PFSK-1 (cell line): ENCODE data around the gene RER1.

Source experiments
- FOXP2 ChIP-seq: optimal IDR thresholded peaks from 2 replicates; pipeline ENCODE3; 2011; ENCODE audit warnings: borderline replicate concordance, control low read depth, inconsistent platforms; ENCODE audit not compliant: insufficient read depth; ENCODE audit errors: extremely low read length, extremely low read depth
- POLR2AphosphoS5 ChIP-seq: IDR thresholded peaks from 2 replicates; pipeline ENCODE4 v1.6.1; 2012; ENCODE audit warnings: low read depth, mild to moderate bottlenecking, control low read depth, low read length, moderate library complexity
- SIN3A ChIP-seq: IDR thresholded peaks from 2 replicates; pipeline ENCODE4 v1.6.1; 2012; ENCODE audit warnings: mild to moderate bottlenecking, low read length, moderate library complexity, borderline replicate concordance; ENCODE audit not compliant: insufficient read depth
- TAF1 ChIP-seq: IDR thresholded peaks from 2 replicates; pipeline ENCODE4 v1.6.1; 2012; ENCODE audit warnings: low read length, control low read depth, borderline replicate concordance; ENCODE audit not compliant: insufficient read depth
- TF ChIP-seq, protein P1 (sequence below), 2 experiments: IDR thresholded peaks; 2 replicates each; pipeline versions ENCODE4 v1.6.1 to v1.8.0; 2011 to 2012; ENCODE audit warnings: low read depth in 2 of 2, low read length in 2 of 2, control low read depth in 1 of 2, inconsistent platforms in 1 of 2, mild to moderate bottlenecking in 1 of 2, moderate library complexity in 1 of 2; ENCODE audit not compliant: insufficient read depth in 1 of 2

The RER1 gene

DNA sequence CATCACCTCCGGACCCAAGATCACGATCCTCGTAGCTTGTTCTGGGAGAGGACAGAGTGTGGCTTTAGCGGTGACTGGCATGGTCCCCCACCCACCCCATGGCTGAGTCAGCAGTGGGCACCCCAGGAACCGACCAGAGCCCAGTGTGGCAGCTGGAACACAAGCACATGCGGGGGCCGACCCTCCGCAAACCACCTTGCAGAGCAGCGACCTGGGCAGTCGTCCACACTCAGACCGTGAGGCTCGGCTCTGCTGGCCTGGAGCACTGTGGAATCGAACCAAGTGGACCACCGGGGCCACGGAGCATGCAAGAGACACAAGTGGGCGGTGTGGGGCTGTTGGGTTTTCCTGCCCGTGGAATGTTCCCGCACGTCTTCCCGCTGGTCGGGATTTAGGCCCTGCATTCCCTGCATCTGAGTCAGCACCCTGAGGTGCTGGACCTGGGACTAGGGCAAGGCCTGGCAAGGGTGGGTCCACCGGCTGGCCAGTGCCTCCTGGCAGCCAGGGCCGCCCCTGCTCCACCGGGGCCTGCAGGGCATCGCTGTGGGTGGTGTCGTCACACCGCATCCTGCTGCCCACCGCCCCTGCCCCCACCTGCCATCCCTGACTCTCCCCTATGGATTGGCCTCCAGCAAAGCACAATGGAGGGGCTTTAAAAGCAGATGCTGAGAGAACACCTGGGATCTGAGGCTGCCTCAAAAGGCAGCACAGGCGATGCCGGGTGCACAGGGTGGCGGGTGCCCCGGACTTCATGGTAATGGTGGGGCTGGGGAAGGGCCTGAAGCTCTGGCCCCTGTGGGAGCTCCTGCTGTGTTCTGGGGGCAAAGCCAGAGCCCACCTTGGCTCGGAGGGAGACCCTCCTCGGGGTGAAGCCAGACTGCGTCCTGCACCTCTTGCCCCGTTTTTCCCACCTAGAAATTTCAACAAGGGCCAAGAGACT is 18.8 kb upstream of the RER1 start:
- no peak for TF ChIP-seq POLR2AphosphoS5
- no peak for TF ChIP-seq SIN3A
- no peak for TF ChIP-seq TAF1
- TF ChIP-seq FOXP2 = no peak
- TF ChIP-seq, protein P1, sequence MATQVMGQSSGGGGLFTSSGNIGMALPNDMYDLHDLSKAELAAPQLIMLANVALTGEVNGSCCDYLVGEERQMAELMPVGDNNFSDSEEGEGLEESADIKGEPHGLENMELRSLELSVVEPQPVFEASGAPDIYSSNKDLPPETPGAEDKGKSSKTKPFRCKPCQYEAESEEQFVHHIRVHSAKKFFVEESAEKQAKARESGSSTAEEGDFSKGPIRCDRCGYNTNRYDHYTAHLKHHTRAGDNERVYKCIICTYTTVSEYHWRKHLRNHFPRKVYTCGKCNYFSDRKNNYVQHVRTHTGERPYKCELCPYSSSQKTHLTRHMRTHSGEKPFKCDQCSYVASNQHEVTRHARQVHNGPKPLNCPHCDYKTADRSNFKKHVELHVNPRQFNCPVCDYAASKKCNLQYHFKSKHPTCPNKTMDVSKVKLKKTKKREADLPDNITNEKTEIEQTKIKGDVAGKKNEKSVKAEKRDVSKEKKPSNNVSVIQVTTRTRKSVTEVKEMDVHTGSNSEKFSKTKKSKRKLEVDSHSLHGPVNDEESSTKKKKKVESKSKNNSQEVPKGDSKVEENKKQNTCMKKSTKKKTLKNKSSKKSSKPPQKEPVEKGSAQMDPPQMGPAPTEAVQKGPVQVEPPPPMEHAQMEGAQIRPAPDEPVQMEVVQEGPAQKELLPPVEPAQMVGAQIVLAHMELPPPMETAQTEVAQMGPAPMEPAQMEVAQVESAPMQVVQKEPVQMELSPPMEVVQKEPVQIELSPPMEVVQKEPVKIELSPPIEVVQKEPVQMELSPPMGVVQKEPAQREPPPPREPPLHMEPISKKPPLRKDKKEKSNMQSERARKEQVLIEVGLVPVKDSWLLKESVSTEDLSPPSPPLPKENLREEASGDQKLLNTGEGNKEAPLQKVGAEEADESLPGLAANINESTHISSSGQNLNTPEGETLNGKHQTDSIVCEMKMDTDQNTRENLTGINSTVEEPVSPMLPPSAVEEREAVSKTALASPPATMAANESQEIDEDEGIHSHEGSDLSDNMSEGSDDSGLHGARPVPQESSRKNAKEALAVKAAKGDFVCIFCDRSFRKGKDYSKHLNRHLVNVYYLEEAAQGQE (IDR thresholded peaks at IDR 0.05; ENCODE audit: insufficient read depth in 1 of 2, low read depth in 2 of 2, low read length in 2 of 2) = no peak

DNA sequence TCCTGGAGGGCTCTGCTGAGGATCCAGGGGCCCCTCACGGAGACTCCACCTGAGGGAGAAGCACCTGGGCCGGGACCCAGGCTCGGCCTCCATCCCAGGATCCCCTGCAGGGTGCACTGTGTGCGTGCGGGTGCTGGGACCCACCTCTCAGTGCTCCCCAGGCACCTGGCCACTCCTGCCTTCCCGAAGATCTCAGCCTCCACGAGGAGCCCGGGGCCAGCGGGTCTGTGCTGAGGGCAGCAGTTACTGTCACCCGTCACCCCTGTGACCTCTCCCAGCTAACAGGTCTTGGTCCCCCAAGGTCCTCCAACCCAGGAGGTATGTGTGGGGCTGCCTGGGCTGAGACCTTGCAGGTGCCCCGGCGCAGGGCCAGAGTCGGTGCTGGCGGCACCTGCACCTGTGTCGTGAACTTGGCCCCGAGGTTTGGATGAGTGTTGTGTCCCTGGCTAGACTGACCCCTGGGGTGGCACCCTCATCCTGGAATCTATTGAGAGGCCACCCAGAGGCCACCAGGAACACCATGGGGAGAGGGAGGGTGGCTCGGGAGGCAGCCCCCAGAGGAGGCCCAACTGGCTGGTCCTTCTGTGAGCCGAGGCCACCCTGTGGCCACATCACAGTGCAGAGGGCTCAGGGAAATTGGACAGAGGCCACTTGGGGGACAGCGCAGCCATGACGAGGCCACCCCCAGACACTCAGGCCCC is 17.9 kb upstream of the RER1 start:
- TF ChIP-seq POLR2AphosphoS5 (no peak), TAF1 (no peak), SIN3A (no peak), FOXP2 (no peak)
- TF ChIP-seq, protein P1 (IDR thresholded peaks at IDR 0.05; ENCODE audit: insufficient read depth in 1 of 2, low read depth in 2 of 2, low read length in 2 of 2) = no peak

DNA sequence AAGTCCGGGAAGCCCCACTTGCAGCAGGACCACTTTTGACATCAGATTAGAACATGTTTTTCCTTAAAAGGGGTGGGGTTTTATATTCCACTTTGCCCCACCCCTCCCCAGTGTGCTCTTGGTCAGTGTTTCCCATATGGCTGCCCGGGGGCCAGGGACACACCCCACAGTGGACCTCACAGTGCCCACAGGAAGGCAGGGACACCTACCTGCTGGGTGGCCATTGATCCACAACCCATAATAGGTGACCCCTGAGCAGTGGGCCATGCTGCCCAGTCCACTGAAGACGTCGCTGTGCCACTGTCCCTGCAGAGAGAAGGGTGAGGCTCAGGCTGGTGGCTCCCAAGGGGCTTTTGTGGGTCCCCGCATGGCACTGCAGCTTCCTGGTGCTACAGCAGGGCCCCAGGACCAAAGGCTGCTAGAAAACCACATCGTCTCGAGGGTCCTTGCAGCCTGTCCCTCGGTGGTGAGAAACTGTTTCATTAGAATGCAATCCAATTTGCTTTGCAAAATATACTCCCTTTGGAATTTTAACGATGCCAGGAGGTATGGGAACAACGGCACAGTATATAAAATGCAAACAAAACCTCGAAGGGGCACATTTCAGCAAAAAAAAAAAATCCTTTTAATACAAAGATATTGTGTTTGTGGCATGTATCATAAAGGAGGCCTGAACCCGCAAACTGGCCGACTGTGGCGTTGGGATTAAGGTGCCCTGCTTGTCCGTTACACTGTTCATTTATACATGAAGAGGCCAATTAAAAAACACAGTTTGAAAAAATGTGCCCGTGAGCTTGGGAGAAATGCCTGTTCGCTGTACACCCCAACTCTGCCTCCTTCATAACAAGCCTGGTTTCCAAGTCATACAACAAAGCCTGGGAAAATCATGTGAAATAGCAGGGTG is 17.1 kb upstream of the RER1 start:
- TF ChIP-seq POLR2AphosphoS5 (no peak), TAF1 (no peak), SIN3A (no peak)

DNA sequence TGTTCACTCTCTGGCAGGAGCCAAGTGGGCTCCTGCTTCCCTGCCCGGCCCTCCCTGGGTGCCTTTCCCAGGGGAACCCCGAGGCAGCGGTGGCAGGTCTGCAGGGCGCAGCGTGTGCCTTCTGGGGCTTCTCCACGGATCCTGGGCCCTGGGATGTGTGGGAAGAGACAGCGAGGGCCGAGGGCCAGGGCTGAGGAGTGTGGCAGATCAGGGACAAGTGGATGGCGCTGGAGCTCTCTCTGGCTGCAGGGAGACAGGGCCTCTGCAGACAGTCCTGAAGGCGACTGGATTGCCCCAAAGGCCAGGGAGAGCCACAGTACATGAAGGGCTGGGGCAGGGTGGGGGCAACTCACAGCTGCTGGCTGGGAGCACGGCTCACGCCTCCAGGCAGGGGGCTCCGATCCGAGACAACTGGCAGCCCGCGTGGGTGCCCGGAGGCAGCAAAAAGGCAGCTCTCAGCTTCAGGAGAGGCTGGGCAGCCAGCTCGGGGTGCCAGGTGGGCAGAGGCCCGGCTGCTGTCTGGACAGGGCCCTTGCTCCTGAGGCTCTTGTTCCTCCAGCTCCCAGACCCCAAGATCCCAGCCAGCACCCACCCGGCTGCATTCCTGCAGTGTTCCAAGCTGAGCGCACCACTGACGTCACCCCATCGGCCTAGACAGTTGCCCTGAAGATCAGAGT is 16.3 kb upstream of the RER1 start:
- TF ChIP-seq, protein P1 (IDR thresholded peaks at IDR 0.05; ENCODE audit: insufficient read depth in 1 of 2, low read depth in 2 of 2, low read length in 2 of 2) = no peak
- TF ChIP-seq TAF1 (no peak), SIN3A (no peak)

DNA sequence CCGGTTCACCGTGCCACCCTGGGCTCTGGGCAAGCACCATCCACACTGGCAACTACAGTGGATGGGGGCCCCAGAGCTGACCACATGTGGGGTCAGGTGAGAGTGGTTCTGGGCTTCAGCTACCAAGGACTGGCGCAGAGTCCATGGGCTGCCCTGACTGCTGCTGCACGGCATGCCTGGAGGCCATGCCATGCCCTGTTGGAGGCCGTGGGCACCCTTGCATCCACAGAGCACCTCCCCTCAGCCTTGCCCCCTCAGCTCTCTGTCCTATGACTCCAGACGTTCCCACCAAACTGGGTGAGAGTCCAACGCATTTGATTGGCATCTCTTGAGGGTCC is 15.7 kb upstream of the RER1 start:
- TF ChIP-seq TAF1 (no peak), SIN3A (no peak), FOXP2 (no peak), POLR2AphosphoS5 (no peak)
- TF ChIP-seq, protein P1 (IDR thresholded peaks at IDR 0.05; ENCODE audit: insufficient read depth in 1 of 2, low read depth in 2 of 2, low read length in 2 of 2) = no peak
